GM19324 (cell line): Measurements from ENCODE around the gene PRKD3.
A peak's percentile ranks its signal among the peaks of the same experiment; 100 is the strongest.

Source experiments
- ATAC-seq: cut with Tn5 transposase; IDR thresholded peaks from one replicate; pipeline ENCODE4 v1.9.1; 2021; ENCODE audit warnings: mild to moderate bottlenecking, moderate library complexity; ENCODE audit not compliant: unreplicated experiment, low FRiP score

PRKD3 gene

GRCh38 chr2:37343537-37344434 lies 19.2 kb upstream of the PRKD3 start:
- ATAC-seq: no peak

GRCh38 chr2:37342591-37343220 lies 18.1 kb upstream of the PRKD3 start:
- no peak for ATAC-seq

GRCh38 chr2:37340637-37341036 lies 16.0 kb upstream of the PRKD3 start:
- no peak for ATAC-seq

GRCh38 chr2:37338933-37339332 lies 14.3 kb upstream of the PRKD3 start:
- no peak for ATAC-seq

GRCh38 chr2:37337620-37338280 lies 13.1 kb upstream of the PRKD3 start:
- no peak for ATAC-seq

- no peak for ATAC-seq
Observed at GRCh38 chr2:37335604-37336003, 11.0 kb upstream of the PRKD3 start.

GRCh38 chr2:37333256-37333655 lies 8.6 kb upstream of the PRKD3 start:
- ATAC-seq: no peak

- ATAC-seq: no peak
Observed at GRCh38 chr2:37332560-37332959, 7.9 kb upstream of the PRKD3 start.

GRCh38 chr2:37330681-37331080 lies 6.0 kb upstream of the PRKD3 start:
- no peak for ATAC-seq

- no peak for ATAC-seq
Observed at GRCh38 chr2:37326866-37327634, 2.4 kb upstream of the PRKD3 start.

GRCh38 chr2:37326285-37326684 lies 1.7 kb upstream of the PRKD3 start:
- no peak for ATAC-seq

- ATAC-seq: no peak
Observed at GRCh38 chr2:37325625-37326071, 1.0 kb upstream of the PRKD3 start.

GRCh38 chr2:37324536-37324785 lies 172 bp downstream of the PRKD3 start:
- ATAC-seq: no peak

- peak; percentile 32 for ATAC-seq
Observed at GRCh38 chr2:37323781-37324535, 675 bp downstream of the PRKD3 start.

GRCh38 chr2:37323176-37323780 lies 1.4 kb downstream of the PRKD3 start:
- no peak for ATAC-seq

GRCh38 chr2:37322368-37322767 lies 2.3 kb downstream of the PRKD3 start:
- no peak for ATAC-seq

- ATAC-seq: no peak
Observed at GRCh38 chr2:37321029-37321682, 3.5 kb downstream of the PRKD3 start.

- ATAC-seq: no peak
Observed at GRCh38 chr2:37319754-37320609, 4.7 kb downstream of the PRKD3 start.
